GM23338 (cell line): ENCODE results near the gene DNLZ. TPM values are rescaled to one million over a fixed set of nuclear protein-coding genes. Genes with fewer than 3 reads are reported as not detected.

Source experiments
- ATAC-seq: fragments of 200-7000 bp; cut with Tn5 transposase; 3 replicates; pipeline ENCODE4 v1.9.1; 2020
- DNase-seq: peaks from one replicate; pipeline ENCODE4 v3.0.0-alpha.2; 2015; ENCODE audit warnings: low spot score
- H2AFZ ChIP-seq: fragments of 200-600 bp; sonication (generic); 2 replicates; pipeline ENCODE4 v1.8.0; 2016; ENCODE audit warnings: antibody characterized with exemption, mild to moderate bottlenecking, moderate library complexity
- H3F3A ChIP-seq: fragments of 200-600 bp; sonication (generic); replicated peaks from 2 replicates; pipeline ENCODE4 v1.8.0; 2017; ENCODE audit warnings: antibody characterized with exemption, mixed run types, low read depth
- H3K27ac ChIP-seq: fragments of 200-600 bp; sonication (generic); 2 replicates; pipeline ENCODE4 v1.6.1; 2016; ENCODE audit warnings: low read depth
- H3K27me3 ChIP-seq: fragments of 200-600 bp; sonication (generic); 2 replicates; pipeline ENCODE4 v1.8.0; 2016; ENCODE audit warnings: mild to moderate bottlenecking, mixed run types, moderate library complexity; ENCODE audit not compliant: insufficient read depth
- H3K36me3 ChIP-seq: fragments of 200-600 bp; sonication (generic); 2 replicates; pipeline ENCODE4 v1.8.0; 2016; ENCODE audit warnings: mild to moderate bottlenecking; ENCODE audit not compliant: insufficient read depth
- H3K4me1 ChIP-seq: fragments of 200-600 bp; sonication (generic); 2 replicates; pipeline ENCODE4 v1.8.0; 2016; ENCODE audit warnings: mild to moderate bottlenecking, moderate library complexity; ENCODE audit not compliant: insufficient read depth
- H3K4me2 ChIP-seq: fragments of 200-600 bp; sonication (generic); 2 replicates; pipeline ENCODE4 v1.7.1; 2017; ENCODE audit warnings: mixed run types
- H3K4me3 ChIP-seq: fragments of 200-600 bp; sonication (generic); 2 replicates; pipeline ENCODE4 v1.6.1; 2016; ENCODE audit warnings: mixed run types
- H3K79me2 ChIP-seq: fragments of 200-600 bp; sonication (generic); replicated peaks from 2 replicates; pipeline ENCODE4 v1.8.0; 2017; ENCODE audit warnings: mild to moderate bottlenecking; ENCODE audit not compliant: insufficient read depth
- H3K9me2 ChIP-seq: fragments of 200-600 bp; sonication (generic); 2 replicates; pipeline ENCODE4 v1.8.0; 2017; ENCODE audit not compliant: insufficient read depth
- H4K20me1 ChIP-seq: fragments of 200-600 bp; sonication (generic); replicated peaks from 2 replicates; pipeline ENCODE4 v1.8.0; 2017; ENCODE audit warnings: mild to moderate bottlenecking; ENCODE audit not compliant: insufficient read depth
- H3K27ac Mint-ChIP-seq: 2 replicates; pipeline ENCODE4 v1.8.0; 2020; ENCODE audit warnings: inconsistent platforms, mild to moderate bottlenecking, moderate library complexity, mixed read lengths
- H3K27me3 Mint-ChIP-seq: 3 replicates; pipeline ENCODE4 v1.8.0; 2022; ENCODE audit warnings: low read depth, mild to moderate bottlenecking, moderate library complexity, mixed read lengths, inconsistent platforms; ENCODE audit not compliant: insufficient read depth, poor library complexity
- H3K36me3 Mint-ChIP-seq: 3 replicates; pipeline ENCODE4 v1.8.0; 2021; ENCODE audit warnings: low read depth, mild to moderate bottlenecking, inconsistent platforms, moderate library complexity, mixed read lengths
- H3K4me1 Mint-ChIP-seq: 3 replicates; pipeline ENCODE4 v1.8.0; 2020; ENCODE audit warnings: mild to moderate bottlenecking, inconsistent platforms, mixed read lengths
- H3K4me3 Mint-ChIP-seq: 3 replicates; pipeline ENCODE4 v1.8.0; 2021; ENCODE audit warnings: moderate library complexity, mild to moderate bottlenecking, inconsistent platforms, mixed read lengths
- H3K9me3 Mint-ChIP-seq: 3 replicates; pipeline ENCODE4 v1.8.0; 2020; ENCODE audit warnings: moderate library complexity, mild to moderate bottlenecking, inconsistent platforms, mixed read lengths
- CREB1 ChIP-seq: fragments of 250-450 bp; sonication (Bioruptor Pico); IDR thresholded peaks from 2 replicates; pipeline ENCODE4 v1.5.0; 2020; ENCODE audit warnings: low read depth, mild to moderate bottlenecking, moderate library complexity
- EZH2 ChIP-seq: fragments of 200-600 bp; sonication (generic); IDR thresholded peaks from one replicate; pipeline ENCODE4 v1.8.0; 2017; ENCODE audit warnings: antibody characterized with exemption, mild to moderate bottlenecking, low read depth; ENCODE audit not compliant: unreplicated experiment
- EZH2phosphoT487 ChIP-seq: fragments of 200-600 bp; sonication (generic); IDR thresholded peaks from one replicate; pipeline ENCODE4 v1.8.1; 2018; ENCODE audit warnings: antibody characterized with exemption; ENCODE audit not compliant: unreplicated experiment
- JUNB ChIP-seq: IDR thresholded peaks from one replicate; pipeline ENCODE4 v1.6.1; 2016; ENCODE audit warnings: antibody characterized with exemption; ENCODE audit not compliant: unreplicated experiment
- NANOG ChIP-seq: IDR thresholded peaks from 2 replicates; pipeline ENCODE4 v1.6.1; 2016; ENCODE audit warnings: antibody characterized with exemption, borderline replicate concordance
- POLR2AphosphoS5 ChIP-seq: IDR thresholded peaks from 2 replicates; pipeline ENCODE4 v1.6.1; 2016; ENCODE audit warnings: antibody characterized with exemption, low read depth
- REST ChIP-seq: IDR thresholded peaks from one replicate; pipeline ENCODE4 v1.6.1; 2018; ENCODE audit warnings: antibody characterized with exemption; ENCODE audit not compliant: unreplicated experiment
- STAT1 ChIP-seq: IDR thresholded peaks from one replicate; pipeline ENCODE4 v1.6.1; 2016; ENCODE audit warnings: antibody characterized with exemption; ENCODE audit not compliant: unreplicated experiment
- ZNF114 ChIP-seq: fragments of 250-450 bp; sonication (Bioruptor Pico); IDR thresholded peaks from 2 replicates; pipeline ENCODE4 v1.5.0; 2020; ENCODE audit warnings: mild to moderate bottlenecking, moderate library complexity
- ZNF331 ChIP-seq: fragments of 250-450 bp; sonication (Bioruptor Pico); IDR thresholded peaks from 2 replicates; pipeline ENCODE4 v1.5.0; 2020; ENCODE audit warnings: low read depth, mild to moderate bottlenecking, moderate library complexity
- ZNF462 ChIP-seq: fragments of 250-450 bp; sonication (Bioruptor Pico); IDR thresholded peaks from 2 replicates; pipeline ENCODE4 v1.5.0; 2020; ENCODE audit warnings: mild to moderate bottlenecking, moderate library complexity
- polyA plus RNA-seq: library from polyadenylated mRNA; unstranded; fragments of >200 nt; fragmentation: Nextera tagmentation; extraction: Ambion mirVana; gene quantifications from 2 replicates; pipeline ENCODE4 v1.2.1, GENCODE V29; 2016
- total RNA-seq: library from RNA; depleted of rRNA; stranded (reverse); fragments of >200 nt; shearing (Covaris generic); gene quantifications from 2 replicates; pipeline ENCODE4 v1.2.3, GENCODE V29; 2014
- TF ChIP-seq, protein P1 (sequence below), 2 experiments: fragments of 200-600 bp in 1 of 2; sonication (generic) in 1 of 2; conservative IDR thresholded peaks; 2 replicates each; pipeline versions ENCODE4 v1.5.1 to v1.6.1; 2016 to 2017; ENCODE audit warnings: antibody characterized with exemption in 2 of 2, low read depth in 2 of 2, mild to moderate bottlenecking in 2 of 2, moderate library complexity in 1 of 2

Gene DNLZ
- total and polyA plus RNA-seq, 2 experiments from 2014 or later = 33.4 to 53.9 TPM

GRCh38 chr9:136380381-136380780, 16.8 kb upstream of the DNLZ start:
- H2AFZ ChIP-seq = no peak overlapping the region
- no peak overlapping the region for H3K27ac Mint-ChIP-seq
- no peak overlapping the region for H3K4me2 ChIP-seq
- H3K4me1 Mint-ChIP-seq = no peaks in the 10 kb centered on the region
- H3K36me3 ChIP-seq = peaks cover 10% of the 10 kb centered on the region; the same call in 1 of the 2 replicates
- H3K36me3 Mint-ChIP-seq = peaks cover 30% of the 10 kb centered on the region; the same call in 2 of the 3 replicates
- no peaks in the 10 kb centered on the region for H3K9me2 ChIP-seq
- no peak overlapping the region for H3K27ac ChIP-seq
- H3K4me3 Mint-ChIP-seq = no peak overlapping the region
- no peaks in the 10 kb centered on the region for H3K27me3 ChIP-seq
- no peak for TF ChIP-seq POLR2AphosphoS5
- TF ChIP-seq REST = no peak
- no peak for TF ChIP-seq CREB1 (CRISPR knock-in tag)
- TF ChIP-seq JUNB = no peak
- no peak for TF ChIP-seq ZNF331
- TF ChIP-seq NANOG = no peak
- TF ChIP-seq, protein P1, sequence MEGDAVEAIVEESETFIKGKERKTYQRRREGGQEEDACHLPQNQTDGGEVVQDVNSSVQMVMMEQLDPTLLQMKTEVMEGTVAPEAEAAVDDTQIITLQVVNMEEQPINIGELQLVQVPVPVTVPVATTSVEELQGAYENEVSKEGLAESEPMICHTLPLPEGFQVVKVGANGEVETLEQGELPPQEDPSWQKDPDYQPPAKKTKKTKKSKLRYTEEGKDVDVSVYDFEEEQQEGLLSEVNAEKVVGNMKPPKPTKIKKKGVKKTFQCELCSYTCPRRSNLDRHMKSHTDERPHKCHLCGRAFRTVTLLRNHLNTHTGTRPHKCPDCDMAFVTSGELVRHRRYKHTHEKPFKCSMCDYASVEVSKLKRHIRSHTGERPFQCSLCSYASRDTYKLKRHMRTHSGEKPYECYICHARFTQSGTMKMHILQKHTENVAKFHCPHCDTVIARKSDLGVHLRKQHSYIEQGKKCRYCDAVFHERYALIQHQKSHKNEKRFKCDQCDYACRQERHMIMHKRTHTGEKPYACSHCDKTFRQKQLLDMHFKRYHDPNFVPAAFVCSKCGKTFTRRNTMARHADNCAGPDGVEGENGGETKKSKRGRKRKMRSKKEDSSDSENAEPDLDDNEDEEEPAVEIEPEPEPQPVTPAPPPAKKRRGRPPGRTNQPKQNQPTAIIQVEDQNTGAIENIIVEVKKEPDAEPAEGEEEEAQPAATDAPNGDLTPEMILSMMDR (conservative IDR thresholded peaks at IDR 0.05; ENCODE audit: low read depth in 2 of 2) = no peak
- TF ChIP-seq ZNF114 (CRISPR knock-in tag) = no peak
- TF ChIP-seq ZNF462 (CRISPR knock-in tag) = no peak
- TF ChIP-seq STAT1 = no peak
- no peak for TF ChIP-seq EZH2
- no peak for TF ChIP-seq EZH2phosphoT487
- no peaks in the 10 kb centered on the region for H3K4me1 ChIP-seq
- H3K9me3 Mint-ChIP-seq = no peaks in the 10 kb centered on the region
- no peak overlapping the region for H3K4me3 ChIP-seq
- no peak for DNase-seq
- H3K79me2 ChIP-seq = no peaks in the 10 kb centered on the region
- no peak for ATAC-seq
- no peaks in the 10 kb centered on the region for H3K27me3 Mint-ChIP-seq
- 0 out of 2 replicates have a peak, but pooled peaks cover 3% of the 10 kb centered on the region for H3F3A ChIP-seq
- peaks cover 6% of the 10 kb centered on the region; the same call in 1 of the 2 replicates for H4K20me1 ChIP-seq
